Fibroblast of villous mesenchyme (primary cell): ENCODE measurements around the gene HNRNPA1. TPM values are rescaled to one million over a fixed set of nuclear protein-coding genes. Genes with fewer than 3 reads are reported as not detected.
"Not testable (repeated sequence)": the region's sequence is repeated elsewhere in the genome, so short reads cannot be mapped to it uniquely, and the experiment has no call there.

Experiments
- DNase-seq: peaks from one replicate; pipeline ENCODE4 v3.0.0-alpha.2; 2010; ENCODE audit warnings: low read depth
- H3K4me3 ChIP-seq: 2 replicates; pipeline ENCODE4 v1.5.1; 2011; ENCODE audit warnings: low read depth, mild to moderate bottlenecking, low read length
- total RNA-seq: library from RNA; depleted of rRNA; stranded (reverse); fragments of >200 nt; gene quantifications from 2 replicates; pipeline ENCODE4 v1.2.3, GENCODE V29; 2012
- TF ChIP-seq, protein P1 (sequence below): IDR thresholded peaks from 2 replicates; pipeline ENCODE4 v1.5.1; 2012; ENCODE audit warnings: low read depth, mild to moderate bottlenecking, low read length; ENCODE audit not compliant: insufficient read depth

Gene HNRNPA1
- total RNA-seq, 1 donor = 251 TPM

DNA sequence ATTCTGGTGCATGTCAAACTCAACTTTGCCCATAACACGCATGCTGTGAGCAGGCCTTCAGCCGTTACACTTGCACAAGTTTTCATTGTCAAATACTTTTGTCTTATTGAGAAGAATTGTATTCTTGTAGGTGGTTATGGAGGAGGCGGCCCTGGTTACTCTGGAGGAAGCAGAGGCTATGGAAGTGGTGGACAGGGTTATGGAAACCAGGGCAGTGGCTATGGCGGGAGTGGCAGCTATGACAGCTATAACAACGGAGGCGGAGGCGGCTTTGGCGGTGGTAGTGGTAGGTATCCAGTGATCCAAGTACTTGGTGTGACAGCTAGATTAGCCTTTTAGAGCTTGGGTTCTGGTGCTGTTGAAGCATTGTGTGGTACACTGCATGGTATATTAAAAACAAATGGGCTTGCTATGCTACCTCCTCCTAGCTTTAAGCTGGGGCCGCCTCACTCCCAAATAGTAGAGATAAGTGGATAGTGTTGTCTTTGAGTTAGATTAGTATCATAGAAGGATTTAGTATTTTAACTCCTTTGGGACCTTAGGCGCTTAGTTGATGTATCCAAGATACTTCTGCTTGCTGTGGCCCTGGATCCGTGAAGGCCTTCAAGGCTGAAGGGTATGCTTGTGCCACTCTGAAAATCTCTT lies 2.5 kb downstream of the HNRNPA1 start:
- DNase-seq = no peak
- TF ChIP-seq, protein P1, sequence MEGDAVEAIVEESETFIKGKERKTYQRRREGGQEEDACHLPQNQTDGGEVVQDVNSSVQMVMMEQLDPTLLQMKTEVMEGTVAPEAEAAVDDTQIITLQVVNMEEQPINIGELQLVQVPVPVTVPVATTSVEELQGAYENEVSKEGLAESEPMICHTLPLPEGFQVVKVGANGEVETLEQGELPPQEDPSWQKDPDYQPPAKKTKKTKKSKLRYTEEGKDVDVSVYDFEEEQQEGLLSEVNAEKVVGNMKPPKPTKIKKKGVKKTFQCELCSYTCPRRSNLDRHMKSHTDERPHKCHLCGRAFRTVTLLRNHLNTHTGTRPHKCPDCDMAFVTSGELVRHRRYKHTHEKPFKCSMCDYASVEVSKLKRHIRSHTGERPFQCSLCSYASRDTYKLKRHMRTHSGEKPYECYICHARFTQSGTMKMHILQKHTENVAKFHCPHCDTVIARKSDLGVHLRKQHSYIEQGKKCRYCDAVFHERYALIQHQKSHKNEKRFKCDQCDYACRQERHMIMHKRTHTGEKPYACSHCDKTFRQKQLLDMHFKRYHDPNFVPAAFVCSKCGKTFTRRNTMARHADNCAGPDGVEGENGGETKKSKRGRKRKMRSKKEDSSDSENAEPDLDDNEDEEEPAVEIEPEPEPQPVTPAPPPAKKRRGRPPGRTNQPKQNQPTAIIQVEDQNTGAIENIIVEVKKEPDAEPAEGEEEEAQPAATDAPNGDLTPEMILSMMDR = no peak
- peak overlapping the region; percentile 99 for H3K4me3 ChIP-seq

DNA sequence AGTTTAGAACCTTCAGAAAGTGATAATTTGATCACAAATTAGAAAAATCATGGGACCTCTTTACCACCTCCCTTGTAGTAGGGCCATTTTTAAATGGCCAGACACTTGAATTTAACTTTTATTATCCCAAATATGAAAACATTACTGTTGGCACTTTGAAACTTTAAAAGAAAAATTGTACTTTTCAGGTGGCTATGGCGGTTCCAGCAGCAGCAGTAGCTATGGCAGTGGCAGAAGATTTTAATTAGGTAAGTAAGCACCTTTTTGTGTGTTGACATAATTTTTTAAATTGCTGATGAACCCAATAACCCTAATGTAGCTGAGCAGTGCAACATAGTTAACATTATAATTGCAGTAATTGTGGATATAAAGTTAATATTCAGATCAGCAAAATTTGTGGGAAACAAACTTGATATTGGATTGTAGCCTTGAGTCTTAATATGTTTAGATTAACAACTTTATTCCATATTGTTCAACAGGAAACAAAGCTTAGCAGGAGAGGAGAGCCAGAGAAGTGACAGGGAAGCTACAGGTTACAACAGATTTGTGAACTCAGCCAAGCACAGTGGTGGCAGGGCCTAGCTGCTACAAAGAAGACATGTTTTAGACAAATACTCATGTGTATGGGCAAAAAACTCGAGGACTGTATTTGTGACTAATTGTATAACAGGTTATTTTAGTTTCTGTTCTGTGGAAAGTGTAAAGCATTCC lies 3.7 kb downstream of the HNRNPA1 start:
- DNase-seq = not testable (repeated sequence)
- peak overlapping the region; percentile 99 for H3K4me3 ChIP-seq

DNA sequence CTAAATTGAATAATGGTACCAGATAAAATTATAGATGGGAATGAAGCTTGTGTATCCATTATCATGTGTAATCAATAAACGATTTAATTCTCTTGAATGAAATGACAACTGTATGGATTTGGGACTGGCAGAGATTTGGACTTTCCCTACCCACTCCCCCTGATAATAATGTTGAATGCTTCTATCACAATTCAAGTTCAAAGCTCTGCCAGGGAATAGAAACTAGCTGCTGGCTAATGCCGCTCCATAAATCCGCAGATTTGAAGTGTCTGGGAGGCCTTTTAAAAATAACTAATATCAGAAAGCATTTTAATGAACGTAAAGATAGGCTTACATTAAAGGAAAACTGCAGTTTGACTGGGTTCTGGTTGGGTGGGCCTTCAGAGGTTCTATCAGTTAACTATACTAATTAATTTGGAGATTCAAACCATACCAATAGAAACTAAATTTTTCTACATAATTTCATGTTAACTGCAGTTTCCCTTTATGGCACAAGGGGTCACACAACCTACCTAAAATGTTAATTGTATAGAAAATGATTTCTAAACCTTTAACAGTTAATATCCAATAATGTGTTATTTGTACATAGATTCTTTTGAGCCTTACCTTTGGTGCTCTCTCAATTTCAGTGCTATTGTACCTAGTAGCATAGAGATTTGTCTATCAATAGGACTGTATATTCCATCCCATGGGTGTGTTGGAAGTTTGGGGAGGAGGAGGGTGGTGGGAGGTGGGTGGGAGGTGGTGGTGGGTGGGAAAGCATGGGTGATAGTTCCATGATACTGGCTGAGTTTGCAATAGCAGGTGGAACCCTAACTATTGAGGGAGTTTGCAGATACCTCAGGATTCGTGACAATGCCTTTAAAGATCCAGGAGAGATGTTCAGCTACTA lies 4.9 kb downstream of the HNRNPA1 start:
- TF ChIP-seq, protein P1 = peak; percentile 47
- no peak for DNase-seq
- H3K4me3 ChIP-seq = peak overlapping the region; percentile 27

DNA sequence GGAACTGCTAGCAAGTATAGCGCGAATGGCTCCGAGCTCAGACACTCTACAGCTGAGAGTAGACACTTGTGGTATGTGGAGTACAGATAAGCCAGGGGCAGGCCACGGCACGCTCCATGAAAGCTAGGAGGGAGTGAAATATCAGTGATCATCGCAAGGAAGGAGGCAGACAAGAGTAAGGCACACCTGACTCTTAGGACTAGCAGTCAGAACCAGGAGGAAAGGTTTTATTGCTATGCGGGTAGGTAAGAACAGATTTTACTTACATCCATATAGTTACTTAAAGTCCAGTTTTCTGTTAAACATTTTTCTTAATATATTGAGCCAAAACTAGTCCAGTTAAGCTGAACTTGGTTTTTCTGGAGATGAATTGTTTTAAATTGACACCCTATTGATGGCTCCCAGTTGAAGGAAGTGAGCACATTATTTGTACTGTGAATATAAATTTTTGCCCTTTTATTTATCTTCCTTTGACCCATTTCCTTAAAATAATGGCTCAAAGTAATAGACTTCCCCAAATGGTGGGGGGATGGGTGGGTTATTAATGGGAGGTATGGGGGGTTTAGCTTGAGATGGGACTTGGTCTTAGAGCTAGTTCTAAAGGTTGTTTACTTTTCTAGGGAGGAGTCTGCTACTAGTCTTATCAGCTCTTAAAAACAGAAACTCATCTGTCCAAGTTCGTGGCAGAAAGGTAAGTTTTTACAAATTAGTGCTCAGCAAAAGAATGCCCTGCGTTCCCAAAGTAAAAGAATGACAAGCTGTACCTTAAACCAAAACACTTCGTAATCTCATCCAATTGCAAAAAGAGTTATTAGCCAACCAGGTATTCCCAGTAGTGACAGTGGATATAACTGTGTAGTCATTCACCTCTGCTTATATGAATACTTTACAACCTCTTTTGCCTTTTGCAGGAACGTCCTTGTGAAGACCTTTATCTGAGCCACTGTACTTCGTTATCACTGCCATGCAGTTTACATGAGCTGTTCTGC lies 5.8 kb downstream of the HNRNPA1 start:
- TF ChIP-seq, protein P1 = no peak
- DNase-seq = no peak
- no peak overlapping the region for H3K4me3 ChIP-seq

DNA sequence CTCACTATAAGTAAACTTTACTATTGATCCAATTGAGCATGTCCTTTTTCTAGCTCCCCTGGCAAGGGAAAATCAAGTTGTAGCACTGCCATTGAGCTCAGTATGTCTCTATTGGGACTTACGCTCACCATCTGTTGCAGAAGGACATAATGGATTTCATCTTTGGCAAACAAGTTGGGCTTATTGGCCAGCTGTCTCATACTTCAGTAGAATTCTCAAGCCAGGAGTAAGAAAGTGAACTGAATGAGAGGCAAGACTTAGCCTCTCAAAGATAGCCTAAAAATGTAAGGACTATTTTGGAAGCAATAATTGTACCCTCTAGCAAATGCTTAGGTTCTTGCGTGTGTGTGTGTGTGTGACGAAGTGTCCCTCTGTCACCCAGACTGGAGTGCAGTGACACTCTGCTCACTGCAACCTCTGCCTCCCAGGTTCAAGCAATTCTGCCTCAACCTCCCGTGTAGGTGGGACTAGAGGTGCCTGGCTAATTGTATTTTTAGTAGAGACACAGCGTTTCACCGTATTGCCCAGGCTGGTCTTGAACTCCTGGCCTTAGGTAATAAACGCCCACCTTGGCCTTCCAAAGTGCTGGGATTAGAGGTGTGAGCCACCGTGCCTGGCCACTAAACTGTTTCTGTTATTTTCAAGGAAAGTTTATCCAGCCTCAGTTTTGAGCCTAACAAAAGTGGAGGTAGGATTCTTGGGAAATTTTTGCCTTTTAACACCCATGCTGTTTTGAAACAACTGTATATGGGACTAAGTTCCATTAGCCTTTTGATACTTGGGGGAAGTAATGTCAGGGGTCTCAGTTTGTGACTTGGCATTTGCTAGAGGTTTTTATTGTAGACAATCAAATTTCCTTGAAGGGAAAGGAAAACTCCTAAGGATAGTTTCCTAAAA lies 7.0 kb downstream of the HNRNPA1 start:
- TF ChIP-seq, protein P1 = no peak
- H3K4me3 ChIP-seq = no peak overlapping the region
- DNase-seq = no peak
